ENCODE results near the gene RNF181.
"Not testable (repeated sequence)": the region's sequence is repeated elsewhere in the genome, so short reads cannot be mapped to it uniquely, and the experiment has no call there.

Gene RNF181

GRCh38 chr2:85595301-85596025 is at the start of gene RNF181:
Gene RNF181 (plus strand): TSS chr2:85595745. CDS start chr2:85595764, 19 bp downstream.
- DNase-seq: peak; percentile 98

- no peak for DNase-seq
These were observed 49.7 kb upstream of the RNF181 start for GRCh38 chr2:85545780-85546240.

- no peak for DNase-seq
These were observed 48.3 kb upstream of the RNF181 start for GRCh38 chr2:85547089-85547858.

- no peak for DNase-seq
These were observed 47.5 kb upstream of the RNF181 start for GRCh38 chr2:85547859-85548607.

- DNase-seq: no peak
These were observed 47.0 kb upstream of the RNF181 start for GRCh38 chr2:85548608-85548900.

GRCh38 chr2:85549095-85549494 is 46.5 kb upstream of the RNF181 start:
- no peak for DNase-seq

- DNase-seq: no peak
These were observed 45.7 kb upstream of the RNF181 start for GRCh38 chr2:85549826-85550225.

GRCh38 chr2:85550486-85550885 is 45.1 kb upstream of the RNF181 start:
- no peak for DNase-seq

GRCh38 chr2:85551698-85552678 is 43.6 kb upstream of the RNF181 start:
- peak; percentile 77 for DNase-seq

GRCh38 chr2:85553184-85553583 is 42.4 kb upstream of the RNF181 start:
- DNase-seq: no peak

- no peak for DNase-seq
These were observed 40.4 kb upstream of the RNF181 start for GRCh38 chr2:85554980-85555612.

GRCh38 chr2:85557130-85557529 is 38.4 kb upstream of the RNF181 start:
- no peak for DNase-seq

- no peak for DNase-seq
These were observed 37.4 kb upstream of the RNF181 start for GRCh38 chr2:85558160-85558559.

- not testable (repeated sequence) for DNase-seq
These were observed 35.2 kb upstream of the RNF181 start for GRCh38 chr2:85560403-85560726.

GRCh38 chr2:85560812-85561279 is 34.7 kb upstream of the RNF181 start:
- DNase-seq: no peak

- DNase-seq: peak; percentile 88
These were observed 34.0 kb upstream of the RNF181 start, which contains the start of gene GGCX for GRCh38 chr2:85561280-85562212. Gene GGCX (minus strand): TSS chr2:85561493. CDS start chr2:85561428, 65 bp downstream.

- no peak for DNase-seq
These were observed 31.4 kb upstream of the RNF181 start for GRCh38 chr2:85564144-85564563.

- DNase-seq: no peak
These were observed 29.3 kb upstream of the RNF181 start for GRCh38 chr2:85566265-85566664.

GRCh38 chr2:85575739-85576138 is 19.8 kb upstream of the RNF181 start:
- DNase-seq: no peak

- no peak for DNase-seq
These were observed 18.5 kb upstream of the RNF181 start for GRCh38 chr2:85577063-85577385.
